GM06990 (cell line): Measurements from ENCODE around the gene STX5.

Source experiments
- DNase-seq: peaks from one replicate; pipeline ENCODE4 v3.0.0-alpha.2; 2011; ENCODE audit not compliant: insufficient read length; ENCODE audit errors: extremely low read depth
- H3K27me3 ChIP-seq: replicated peaks from 2 replicates; pipeline ENCODE4 v1.6.0; 2011; ENCODE audit warnings: low read length; ENCODE audit not compliant: control insufficient read depth, insufficient read depth
- H3K36me3 ChIP-seq: 2 replicates; pipeline ENCODE4 v1.5.1; 2011; ENCODE audit warnings: low read length; ENCODE audit not compliant: control insufficient read depth, insufficient read depth
- H3K4me3 ChIP-seq: replicated peaks from 2 replicates; pipeline ENCODE4 v1.5.1; 2011; ENCODE audit warnings: low read depth, mild to moderate bottlenecking, control low read depth, low read length
- CTCF ChIP-seq: IDR thresholded peaks from 2 replicates; pipeline ENCODE4 v1.5.1; 2011; ENCODE audit warnings: low read length, control low read depth, mild to moderate bottlenecking, inconsistent platforms; ENCODE audit not compliant: insufficient read depth, poor library complexity, severe bottlenecking

Gene STX5

GRCh38 chr11:62791501-62792201 lies 40.2 kb downstream of the STX5 start, which contains the start of gene TMEM223:
TMEM223 (minus strand) TSS chr11:62792006; CDS start chr11:62791994, 12 bp downstream.
- peaks cover 25% of the 10 kb centered on the region for H3K36me3 ChIP-seq

GRCh38 chr11:62789576-62789975 lies 42.3 kb downstream of the STX5 start:
- no peak for DNase-seq
- Histone ChIP-seq H3K4me3 (no peak overlapping the region), H3K27me3 (no peaks in the 10 kb centered on the region), H3K36me3 (peaks cover 18% of the 10 kb centered on the region)
- TF ChIP-seq CTCF = no peak

More at GRCh38 chr11:62791501-62792201, 40.2 kb downstream of the STX5 start, which contains the start of gene TMEM223:
- Histone ChIP-seq H3K27me3 (no peaks in the 10 kb centered on the region), H3K4me3 (peak within 1 kb of the TSS; percentile 90)
- no peak for TF ChIP-seq CTCF
- peak; percentile 86 for DNase-seq

- no peak for DNase-seq
- Histone ChIP-seq H3K27me3 (no peaks in the 10 kb centered on the region), H3K36me3 (peaks cover 16% of the 10 kb centered on the region), H3K4me3 (no peak overlapping the region; the same call in 1 of the 2 replicates)
- TF ChIP-seq CTCF = no peak
Observed at GRCh38 chr11:62788991-62789390, 42.9 kb downstream of the STX5 start.

GRCh38 chr11:62787005-62787759 lies 44.7 kb downstream of the STX5 start, which contains the start of gene TMEM179B:
TMEM179B (plus strand) TSS chr11:62787402; CDS start chr11:62787432, 30 bp downstream.
- peak within 1 kb of the TSS; percentile 98 for H3K4me3 ChIP-seq
- peak; percentile 95 for DNase-seq
- TF ChIP-seq CTCF = peak; percentile 80
- no peaks in the 10 kb centered on the region for H3K27me3 ChIP-seq
- H3K36me3 ChIP-seq = peaks cover 8% of the 10 kb centered on the region

- peak; percentile 93 for DNase-seq
- Histone ChIP-seq H3K4me3 (peak overlapping the region; percentile 98), H3K27me3 (no peaks in the 10 kb centered on the region), H3K36me3 (peaks cover 11% of the 10 kb centered on the region)
- TF ChIP-seq CTCF = peak; percentile 100
Observed at GRCh38 chr11:62786318-62787004, 45.4 kb downstream of the STX5 start.
